ENCODE measurements around the gene FBRSL1.

DNA sequence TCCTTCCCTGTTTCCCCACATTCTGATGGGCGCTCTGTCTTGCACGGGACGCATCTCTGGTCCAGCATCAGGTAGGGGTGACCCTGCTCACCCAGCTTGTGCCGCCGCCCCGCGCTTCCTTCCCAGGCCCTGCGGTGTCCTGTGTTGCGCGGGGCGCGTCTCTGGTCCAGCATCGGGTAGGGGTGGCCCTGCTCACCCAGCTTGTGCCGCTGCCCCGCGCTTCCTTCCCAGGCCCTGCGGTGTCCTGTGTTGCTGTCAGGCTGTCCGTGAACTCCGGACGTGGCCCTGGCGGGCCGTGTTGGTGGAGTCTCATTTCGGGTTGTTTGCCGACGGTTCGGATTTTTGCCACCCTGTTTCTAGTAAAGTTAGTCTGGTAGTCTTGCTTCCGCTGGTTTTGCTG, 6.8 kb downstream of the FBRSL1 start:
- TF ChIP-seq, protein P1, sequence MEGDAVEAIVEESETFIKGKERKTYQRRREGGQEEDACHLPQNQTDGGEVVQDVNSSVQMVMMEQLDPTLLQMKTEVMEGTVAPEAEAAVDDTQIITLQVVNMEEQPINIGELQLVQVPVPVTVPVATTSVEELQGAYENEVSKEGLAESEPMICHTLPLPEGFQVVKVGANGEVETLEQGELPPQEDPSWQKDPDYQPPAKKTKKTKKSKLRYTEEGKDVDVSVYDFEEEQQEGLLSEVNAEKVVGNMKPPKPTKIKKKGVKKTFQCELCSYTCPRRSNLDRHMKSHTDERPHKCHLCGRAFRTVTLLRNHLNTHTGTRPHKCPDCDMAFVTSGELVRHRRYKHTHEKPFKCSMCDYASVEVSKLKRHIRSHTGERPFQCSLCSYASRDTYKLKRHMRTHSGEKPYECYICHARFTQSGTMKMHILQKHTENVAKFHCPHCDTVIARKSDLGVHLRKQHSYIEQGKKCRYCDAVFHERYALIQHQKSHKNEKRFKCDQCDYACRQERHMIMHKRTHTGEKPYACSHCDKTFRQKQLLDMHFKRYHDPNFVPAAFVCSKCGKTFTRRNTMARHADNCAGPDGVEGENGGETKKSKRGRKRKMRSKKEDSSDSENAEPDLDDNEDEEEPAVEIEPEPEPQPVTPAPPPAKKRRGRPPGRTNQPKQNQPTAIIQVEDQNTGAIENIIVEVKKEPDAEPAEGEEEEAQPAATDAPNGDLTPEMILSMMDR (conservative IDR thresholded peaks at IDR 0.05; ENCODE audit: low read depth, low read length) = no peak
- no peak for TF ChIP-seq EZH2phosphoT487 (IDR thresholded peaks at IDR 0.05; ENCODE audit: borderline replicate concordance, low read length)

All from PC-3 (cell line).